Activated CD4-positive, alpha-beta T cell treated with anti-CD3 and anti-CD28 coated beads, Interleukin-2, amount 50 U/mL, for 16 hours (primary cell): ENCODE measurements around the gene ALOX5.
"Not testable (repeated sequence)": the region's sequence is repeated elsewhere in the genome, so short reads cannot be mapped to it uniquely, and the experiment has no call there.

Experiments
- DNase-seq: peaks from one replicate; pipeline ENCODE4 v3.0.0-alpha.2; 2020

ALOX5 gene

DNA sequence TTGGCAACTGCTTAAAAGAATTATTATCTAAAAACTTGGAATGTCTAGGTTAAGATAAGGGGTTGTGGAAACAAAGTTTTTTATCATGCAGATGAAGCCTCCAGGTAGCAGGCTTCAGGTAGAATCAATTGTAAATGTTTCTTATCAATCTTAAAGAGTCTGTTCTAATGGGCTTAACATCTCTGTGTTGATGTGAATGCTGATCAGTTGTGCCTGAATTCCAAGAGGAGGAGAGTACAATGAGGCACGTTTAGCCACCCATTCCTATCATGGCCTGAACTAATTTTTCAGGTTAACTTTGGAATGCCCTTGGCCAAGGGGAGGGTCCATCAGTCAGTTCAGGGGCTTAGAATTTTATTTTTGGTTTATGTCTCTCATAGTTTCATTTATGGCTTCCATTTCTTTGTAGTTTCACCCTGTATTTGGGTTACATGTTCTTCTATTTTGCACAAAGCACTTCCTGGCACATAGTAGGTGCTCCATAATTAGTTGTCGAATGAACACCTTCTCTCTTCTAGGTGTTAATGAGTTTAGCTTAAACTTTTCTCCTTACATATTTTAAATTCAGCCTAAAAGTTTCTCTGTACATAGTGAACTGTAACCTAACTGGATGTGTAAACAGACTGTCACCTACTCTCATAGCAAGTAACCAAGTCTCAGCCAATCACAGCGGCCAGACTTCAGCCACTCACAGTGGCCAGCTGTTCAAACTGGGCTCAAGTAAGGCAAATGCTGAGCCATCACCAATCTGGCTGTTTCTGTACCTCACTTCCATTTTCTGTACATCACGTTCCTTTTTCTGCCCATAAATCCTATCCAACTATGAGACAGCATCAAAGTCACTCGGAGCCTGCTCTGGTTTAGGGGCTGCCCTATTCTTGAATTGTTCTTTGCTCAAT, 34.7 kb downstream of the ALOX5 start:
- no peak for DNase-seq

DNA sequence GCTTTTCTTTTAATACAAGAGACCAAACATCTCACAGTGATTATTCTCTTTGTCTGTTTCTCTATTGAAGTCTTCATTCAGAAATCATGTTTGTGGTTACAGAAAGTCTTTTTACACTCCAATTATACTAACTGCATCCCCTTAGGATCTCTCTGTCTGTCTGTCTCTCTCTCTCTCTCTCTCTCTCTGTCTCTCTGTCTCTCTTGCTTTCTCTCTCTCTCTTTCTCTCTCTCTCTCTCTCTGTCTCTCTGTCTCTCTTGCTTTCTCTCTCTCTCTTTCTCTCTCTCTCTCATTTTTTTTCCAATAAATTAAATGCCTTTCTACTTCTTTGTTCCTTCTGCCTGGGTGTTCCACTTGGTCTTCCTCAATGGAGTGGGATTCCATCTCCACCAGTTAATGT, 35.3 kb downstream of the ALOX5 start:
- DNase-seq = not testable (repeated sequence)

DNA sequence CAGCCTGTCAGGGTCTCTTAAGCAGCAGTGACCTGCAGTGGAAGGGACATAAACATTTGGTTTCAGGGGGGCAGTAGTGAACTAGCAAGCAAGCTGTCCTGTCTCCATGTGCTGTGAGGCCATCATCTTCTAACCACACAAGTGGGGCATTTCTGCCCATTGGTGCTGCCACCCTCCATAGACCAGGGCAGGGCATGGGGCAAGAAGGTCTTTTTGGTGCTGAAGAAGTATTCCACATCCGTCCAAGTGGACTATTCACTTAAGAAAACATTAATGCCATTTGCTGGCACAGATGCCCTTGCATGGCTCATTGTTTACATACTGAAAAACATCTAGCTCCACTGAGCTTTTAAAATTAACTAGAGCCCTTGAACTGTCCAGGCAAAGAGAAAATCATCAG, 35.8 kb downstream of the ALOX5 start:
- DNase-seq = no peak

DNA sequence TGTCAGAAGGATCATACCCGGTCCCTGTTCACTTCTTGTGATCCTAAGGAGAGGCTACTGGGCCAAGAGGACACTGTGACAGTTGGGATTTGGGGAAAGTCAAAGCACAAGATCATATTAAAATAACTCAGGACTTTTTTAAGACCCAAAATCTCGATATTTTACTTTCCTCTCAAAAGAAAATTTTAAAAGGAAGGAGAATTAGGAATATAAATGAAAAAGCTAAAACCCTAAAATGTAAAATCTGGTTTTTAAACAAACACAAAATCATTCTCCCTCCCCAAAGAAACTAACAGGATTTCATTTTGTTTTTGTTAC, 36.4 kb downstream of the ALOX5 start:
- no peak for DNase-seq

DNA sequence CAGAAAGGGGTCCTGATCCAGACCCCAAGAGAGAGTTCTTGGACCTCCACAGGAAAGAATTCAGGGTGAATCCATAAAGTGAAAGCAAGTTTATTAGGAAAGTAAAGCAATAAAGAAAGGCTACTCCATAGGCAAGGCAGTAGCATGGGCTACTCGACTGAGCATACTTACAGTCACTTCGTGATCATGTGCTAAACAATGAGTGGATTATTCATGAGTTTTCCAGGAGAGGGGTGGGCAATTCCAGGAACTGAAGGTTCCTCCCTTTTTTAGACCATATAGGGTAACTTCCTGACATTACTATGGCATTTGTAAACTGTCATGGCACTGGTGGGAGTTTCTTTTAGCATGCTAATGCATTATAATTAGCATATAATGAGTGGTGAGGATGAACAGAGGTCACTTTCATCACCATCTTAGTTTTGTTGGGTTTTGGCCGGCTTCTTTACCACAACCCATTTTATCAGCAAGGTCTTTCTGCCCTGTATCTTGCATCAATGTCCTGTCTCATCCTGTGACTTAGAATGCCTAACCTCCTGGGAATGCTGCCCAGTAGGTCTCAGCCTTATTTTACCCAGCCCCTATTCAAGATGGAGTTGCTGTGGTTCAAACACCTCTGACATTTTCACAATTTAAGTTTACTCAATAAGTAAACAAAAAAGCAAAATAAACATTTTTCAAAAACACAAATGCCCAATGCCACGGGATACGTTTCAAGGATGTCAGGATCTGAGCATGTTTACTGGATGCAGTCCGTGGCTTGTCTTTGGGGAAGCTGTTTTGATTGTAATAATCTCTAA, 37.0 kb downstream of the ALOX5 start:
- no peak for DNase-seq

DNA sequence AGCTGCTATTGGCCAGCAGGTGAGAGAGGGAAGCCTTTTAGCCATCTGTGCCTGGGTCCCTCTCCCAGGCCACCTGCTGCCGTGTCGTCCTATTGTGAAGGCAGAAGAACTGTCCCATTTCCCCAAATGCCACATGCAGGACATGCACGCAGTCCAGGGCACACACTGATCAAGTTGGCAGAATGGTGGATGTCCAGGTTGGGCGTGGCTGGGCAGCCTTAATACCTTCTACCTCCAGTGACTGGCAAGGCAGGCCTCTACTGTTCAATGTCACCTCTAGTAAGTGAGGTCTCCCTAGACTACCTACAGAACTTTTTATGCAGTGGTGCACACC, 37.6 kb downstream of the ALOX5 start:
- no peak for DNase-seq

DNA sequence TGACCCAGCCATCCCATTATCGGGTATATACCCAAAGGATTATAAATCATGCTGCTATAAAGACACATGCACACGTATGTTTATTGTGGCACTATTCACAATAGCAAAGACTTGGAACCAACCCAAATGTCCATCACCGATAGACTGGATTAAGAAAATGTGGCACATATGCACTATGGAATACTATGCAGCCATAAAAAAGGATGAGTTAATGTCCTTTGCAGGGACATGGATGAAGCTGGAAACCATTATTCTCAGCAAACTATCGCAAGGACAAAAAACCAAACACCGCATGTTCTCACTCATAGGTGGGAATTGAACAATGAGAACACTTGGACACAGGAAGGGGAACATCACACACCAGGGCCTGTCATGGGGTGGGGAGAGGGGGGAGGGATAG, 41.0 kb downstream of the ALOX5 start:
- DNase-seq = not testable (repeated sequence)

DNA sequence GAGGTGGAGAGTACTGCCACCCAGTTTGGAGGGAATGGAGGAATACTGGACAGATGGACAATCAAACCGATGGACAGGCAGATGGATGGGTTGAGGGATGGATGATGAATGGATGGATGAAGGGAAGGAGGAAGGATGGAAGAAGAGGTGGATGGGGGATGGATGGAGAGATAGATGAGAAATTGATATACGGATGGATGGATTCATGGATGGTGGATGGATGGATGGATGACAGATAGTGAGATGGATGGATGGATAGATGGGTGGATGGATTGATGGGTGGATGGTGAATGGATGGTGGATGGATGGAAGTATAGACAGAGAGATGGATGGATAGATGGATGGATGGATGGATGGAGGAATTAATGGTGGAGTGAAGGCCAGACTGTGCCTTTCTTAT, 42.6 kb downstream of the ALOX5 start:
- DNase-seq = no peak

DNA sequence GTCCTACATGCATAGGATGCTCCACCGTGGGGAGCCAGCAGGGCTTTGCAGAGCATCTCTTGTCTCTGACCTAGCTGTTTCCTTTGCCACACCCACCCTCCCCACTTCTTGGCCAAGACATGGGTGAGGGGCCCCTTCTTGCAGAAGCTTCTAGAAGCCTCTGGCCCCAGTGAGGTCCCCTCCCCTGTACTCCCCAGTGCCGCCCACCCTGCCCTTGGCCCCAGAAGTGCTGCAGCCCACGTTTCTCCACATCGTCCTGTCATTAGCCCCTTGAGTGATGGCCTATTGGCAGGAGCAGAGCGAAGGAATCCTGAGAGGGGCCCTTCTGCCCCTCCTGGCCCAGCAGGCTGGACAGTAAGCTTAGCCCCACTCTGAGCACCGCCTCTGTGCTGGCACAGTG, 43.7 kb downstream of the ALOX5 start:
- no peak for DNase-seq

DNA sequence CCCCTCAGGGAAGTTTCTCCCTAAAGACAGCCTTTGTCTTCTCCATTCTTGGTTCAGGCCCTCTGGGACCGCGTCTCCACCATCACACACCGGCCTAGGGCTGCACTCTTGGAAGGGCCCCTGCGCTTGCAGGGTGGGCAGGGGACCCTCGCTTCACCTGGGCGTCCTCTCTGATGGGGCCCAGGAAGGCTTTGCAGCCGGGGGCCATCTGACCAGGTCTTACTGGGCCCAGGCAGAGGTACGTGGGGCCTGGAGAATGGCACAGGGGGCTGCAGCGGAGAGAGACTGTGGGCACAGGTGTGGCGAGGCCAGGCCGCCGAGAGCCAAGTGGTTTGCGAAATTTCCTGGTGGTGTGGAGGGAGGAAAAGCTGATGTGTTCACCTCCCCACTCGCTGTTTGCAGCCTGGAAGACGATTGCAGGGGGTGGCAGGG, 44.4 kb downstream of the ALOX5 start:
- no peak for DNase-seq

DNA sequence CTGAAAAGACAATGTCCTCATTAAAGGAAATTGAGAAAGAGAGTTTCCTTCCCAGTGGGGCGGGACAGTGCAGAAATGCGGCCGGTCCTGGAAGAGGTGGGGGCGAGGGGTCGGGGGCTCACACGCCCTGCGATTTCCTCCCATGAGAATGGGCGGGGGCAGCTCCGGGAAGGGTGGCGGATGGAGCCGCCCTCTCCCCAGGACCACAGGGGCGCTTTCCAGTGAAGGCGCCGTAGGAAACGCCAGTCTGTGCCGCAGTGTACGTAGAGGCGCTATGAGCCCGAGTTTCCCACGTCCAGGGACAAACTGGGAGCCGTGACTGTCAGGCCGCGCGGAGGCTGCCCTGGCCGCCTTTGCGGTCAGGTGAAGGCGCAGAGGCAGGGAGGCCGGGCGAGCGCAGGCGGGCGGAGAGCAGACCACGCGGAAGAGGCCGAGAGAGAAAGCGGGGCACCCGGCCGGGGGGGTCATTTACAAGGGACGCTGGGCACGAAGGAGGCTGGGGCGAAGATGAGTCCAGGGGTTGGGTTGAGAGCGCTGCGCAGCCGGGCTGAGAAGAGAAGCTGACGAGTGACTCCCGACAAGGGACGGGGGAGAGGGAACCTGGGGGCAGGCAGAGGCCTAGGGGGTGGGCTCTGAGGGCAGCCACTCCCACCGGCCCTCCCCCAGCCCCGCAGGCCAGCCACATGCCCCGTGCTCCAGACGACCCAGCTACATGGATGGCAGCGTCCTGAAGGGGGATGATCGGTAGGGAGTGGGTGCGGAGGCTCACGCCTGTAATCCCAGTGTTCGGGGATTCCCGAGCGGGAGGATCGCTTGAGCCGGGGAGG, 45.0 kb downstream of the ALOX5 start:
- DNase-seq = peak; percentile 32

DNA sequence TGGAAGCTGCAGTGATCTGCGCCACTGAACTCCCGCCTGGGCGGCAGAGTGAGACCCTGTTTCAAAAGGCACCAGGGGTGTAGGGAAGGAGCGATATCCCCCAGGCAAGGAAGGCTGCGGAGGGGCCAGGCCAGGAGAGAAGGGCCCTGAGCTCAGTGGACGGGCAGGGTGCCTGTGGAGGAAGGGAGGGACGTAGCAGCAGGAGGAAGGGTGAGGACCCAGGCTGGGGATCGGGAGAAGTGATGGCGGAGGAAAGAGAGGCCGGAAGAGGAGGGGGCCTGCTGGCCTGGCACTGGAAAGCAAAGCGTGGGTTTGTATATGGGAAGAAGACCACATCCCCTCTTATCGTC, 45.6 kb downstream of the ALOX5 start:
- DNase-seq = no peak

DNA sequence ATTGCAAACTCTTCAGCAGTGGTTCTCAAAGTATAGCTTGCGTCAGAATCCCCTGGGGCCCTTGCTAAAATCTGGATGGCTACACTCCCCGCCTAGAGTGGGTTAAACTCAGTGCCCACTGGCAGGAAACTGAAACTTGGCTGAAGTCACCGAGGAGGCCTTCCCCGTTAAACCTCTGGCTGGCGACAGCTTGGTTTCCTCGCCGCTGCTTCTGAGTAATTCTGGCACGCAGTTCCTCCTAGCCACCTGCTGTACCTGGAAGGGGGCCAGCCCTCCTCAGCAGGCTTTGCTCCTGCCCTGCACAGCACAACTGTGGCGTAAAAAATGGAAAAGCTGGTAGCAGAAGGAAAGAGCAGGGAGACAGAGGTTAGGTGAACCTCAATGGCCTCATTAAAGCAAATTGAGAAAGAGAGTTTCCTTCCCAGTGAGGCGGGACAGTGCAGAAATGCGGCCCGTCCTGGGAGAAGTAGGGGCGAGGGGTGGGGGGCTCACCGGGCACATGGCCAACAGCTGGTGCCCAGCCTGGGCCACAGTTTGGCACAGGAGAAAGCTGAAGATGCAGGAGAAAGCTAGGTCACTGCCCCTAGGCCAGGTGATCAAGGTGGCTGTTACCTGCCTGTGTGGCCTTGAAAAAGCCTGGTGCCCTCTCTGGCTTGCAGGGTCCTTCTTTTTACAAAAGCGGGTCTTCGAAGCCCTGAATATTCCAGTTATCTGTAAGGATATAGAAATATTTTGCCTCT, 46.6 kb downstream of the ALOX5 start:
- DNase-seq = peak; percentile 71

DNA sequence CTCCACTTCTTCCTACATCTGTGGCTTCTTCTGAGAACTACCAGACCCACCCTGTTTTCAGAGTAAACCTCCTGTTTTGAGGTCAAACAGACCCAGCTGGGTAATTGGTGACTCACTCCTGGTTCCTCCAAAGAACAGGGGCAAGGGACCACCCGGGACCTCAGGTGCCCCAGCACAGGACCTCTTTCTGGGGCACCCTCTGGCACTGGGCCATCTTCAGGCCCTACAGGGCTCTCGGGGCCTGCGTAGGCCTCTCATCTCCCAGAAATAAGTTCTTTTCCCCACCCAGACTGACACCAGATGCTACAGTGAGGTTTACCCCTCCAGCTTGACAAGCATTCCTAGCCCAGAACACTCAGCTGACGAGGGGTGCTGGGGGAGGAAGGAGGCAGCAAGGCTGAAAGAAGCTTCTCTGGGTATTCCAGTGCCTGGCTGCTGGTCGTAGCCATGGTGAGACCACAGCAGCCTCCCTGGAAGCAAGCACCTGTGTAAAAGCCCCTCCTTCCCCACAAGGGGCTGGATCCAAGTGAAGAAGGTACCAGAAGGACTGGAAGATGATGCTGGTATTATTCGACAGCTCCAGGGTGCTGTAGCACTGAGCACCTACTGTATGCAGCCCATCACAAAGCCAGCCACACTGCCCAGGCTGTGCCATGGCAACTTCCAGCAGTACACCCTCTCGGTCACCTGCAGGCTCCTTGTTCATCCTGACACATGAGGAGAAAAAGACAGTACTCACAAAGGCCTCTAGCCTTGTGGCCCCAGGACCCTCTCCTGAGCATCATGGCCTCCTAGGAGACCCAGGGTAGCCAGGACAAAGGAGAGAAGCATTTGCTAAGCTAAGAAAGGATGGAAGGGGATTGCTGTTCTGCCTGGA, 47.4 kb downstream of the ALOX5 start:
- peak; percentile 48 for DNase-seq

DNA sequence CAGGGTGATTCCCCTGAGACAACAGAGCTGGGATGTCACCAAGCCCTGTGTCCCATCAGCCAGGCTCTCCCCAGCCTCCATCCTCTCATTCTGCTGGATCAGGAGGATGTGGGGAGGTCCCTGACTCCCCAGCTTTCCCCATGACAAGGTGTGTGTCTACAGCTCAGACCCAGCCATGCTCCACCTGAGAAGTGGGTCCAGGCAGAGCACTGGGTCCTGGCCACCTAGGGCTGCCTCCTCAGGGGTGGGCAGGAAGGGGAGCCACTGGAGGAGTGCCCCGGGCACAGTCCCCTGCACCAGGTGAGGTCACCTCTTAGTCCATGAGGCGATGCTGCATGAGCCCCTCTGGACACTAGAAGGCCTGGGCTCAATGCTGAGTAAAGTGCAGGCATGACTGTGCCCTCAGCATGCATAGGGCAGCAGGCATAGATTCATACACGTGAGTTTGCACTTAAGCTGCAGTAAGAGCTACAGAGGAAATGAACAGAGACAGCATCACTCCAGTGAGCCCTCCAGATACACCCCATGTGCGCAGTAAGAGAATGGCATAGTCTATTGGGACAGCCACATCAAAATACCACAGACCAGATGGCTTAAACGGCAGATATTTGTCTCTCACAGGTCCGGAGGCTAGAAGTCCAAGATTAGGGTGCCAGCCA, 48.3 kb downstream of the ALOX5 start:
- DNase-seq = no peak

DNA sequence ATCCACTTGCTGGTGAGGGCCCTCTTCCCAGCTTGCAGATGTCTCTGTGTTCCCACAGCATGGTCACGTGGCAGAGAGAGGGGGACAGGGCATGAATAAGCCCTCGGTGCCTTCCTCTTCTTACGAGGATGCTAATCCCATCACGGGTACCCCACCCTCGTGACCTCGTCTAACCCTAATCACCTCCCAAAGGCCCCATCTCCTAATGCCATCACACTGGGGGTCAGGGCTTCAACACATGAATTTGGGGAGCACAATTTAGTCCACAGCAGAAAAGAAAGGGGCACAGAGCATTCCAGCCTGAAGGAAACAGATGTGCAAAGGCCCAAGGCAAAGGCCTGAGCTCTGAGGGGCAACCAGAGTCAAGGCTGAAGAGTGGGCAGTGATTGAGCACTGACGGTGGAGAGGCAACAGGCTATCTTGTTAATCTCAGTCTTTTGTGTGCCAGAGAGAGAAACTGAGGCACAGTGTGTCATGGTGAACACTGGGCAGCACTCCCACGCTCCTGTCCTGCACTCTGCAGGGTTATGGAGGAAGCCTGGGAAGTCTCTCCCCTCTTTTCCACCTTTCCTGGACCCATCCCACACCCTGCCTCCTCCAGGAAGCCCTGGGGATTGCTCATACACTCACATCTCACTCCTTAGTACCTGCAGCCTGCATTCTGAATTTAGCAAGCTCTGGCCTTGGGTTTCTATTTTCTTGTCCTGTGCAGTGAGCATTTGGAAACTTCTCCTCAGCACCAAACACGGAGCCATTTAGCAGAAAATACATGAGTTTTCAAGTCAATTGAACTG, 49.0 kb downstream of the ALOX5 start:
- DNase-seq = no peak

DNA sequence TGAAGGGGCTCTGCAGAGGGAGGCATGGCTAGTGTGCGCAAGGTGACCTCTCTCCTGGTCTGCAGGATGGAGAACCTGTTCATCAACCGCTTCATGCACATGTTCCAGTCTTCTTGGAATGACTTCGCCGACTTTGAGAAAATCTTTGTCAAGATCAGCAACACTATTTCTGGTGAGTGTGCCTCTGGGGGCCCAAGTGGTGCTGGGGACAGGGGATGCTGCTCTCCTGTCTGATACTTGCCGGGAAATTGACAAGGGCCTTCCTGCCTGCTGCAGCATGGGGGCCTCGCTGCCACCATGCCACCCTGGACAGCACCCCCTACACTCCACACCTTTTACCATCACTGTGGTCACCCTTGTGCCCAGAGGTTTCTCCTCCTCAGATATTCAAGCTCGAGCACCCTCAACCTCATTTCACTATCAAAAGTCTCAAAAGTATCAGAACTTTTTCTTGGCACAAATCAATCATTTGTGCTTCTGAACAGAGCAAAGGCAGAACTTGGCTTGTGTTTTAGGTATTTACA, 50.0 kb downstream of the ALOX5 start:
- no peak for DNase-seq

DNA sequence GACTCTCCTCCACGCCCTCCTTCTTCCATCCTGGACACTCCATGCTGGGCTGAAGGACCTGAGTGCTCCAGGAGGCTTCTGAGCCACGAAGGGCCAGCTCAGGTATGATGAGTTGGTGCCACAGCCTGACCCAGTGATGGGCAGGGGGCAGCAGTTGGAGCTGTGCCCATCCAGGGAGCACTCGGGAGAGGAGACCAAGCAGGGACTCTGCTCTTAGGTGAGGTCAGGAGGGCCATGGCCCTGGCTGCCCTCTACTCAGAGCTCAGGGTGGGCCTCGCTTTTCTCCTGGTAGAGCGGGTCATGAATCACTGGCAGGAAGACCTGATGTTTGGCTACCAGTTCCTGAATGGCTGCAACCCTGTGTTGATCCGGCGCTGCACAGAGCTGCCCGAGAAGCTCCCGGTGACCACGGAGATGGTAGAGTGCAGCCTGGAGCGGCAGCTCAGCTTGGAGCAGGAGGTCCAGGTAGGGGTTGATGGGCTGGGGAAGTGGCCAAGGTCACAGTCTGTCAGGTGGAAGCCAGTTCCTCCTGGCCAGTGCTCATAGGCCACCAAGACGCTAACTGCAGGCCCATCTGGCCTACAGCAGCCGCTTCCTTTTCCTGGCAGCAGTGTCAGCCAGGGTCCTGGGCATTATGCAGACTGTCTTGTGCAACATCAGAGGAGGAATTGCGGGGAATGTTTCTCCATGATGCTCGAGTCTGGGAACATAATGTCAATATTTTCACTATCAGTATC, 50.8 kb downstream of the ALOX5 start:
- DNase-seq = no peak
